Frontal cortex (tissue), 4 donors: ENCODE data around the gene ZNF787. TPM values are rescaled to one million over a fixed set of nuclear protein-coding genes. Genes with fewer than 3 reads are reported as not detected.
A peak's percentile ranks its signal among the peaks of the same experiment; 100 is the strongest.
"Not testable (repeated sequence)": the region's sequence is repeated elsewhere in the genome, so short reads cannot be mapped to it uniquely, and the experiment has no call there.

Experiments
- DNase-seq, 2 donors: peaks; one replicate each; pipeline ENCODE4 v3.0.0; 2012; ENCODE audit warnings: low spot score in 2 of 2
- FAIRE-seq: peaks from 2 replicates; lab custom pipeline; 2012; peaks lifted over from hg19 to GRCh38; lab: Jason Lieb, UNC
- total RNA-seq: library from RNA; depleted of rRNA; stranded (reverse); fragments of >200 nt; gene quantifications from one replicate; pipeline ENCODE4 v1.2.3, GENCODE V29; 2014
- donor health status: control.
- donor health status: control.
- donor health status: control.

Gene ZNF787
- 15.1 TPM for total RNA-seq

DNA sequence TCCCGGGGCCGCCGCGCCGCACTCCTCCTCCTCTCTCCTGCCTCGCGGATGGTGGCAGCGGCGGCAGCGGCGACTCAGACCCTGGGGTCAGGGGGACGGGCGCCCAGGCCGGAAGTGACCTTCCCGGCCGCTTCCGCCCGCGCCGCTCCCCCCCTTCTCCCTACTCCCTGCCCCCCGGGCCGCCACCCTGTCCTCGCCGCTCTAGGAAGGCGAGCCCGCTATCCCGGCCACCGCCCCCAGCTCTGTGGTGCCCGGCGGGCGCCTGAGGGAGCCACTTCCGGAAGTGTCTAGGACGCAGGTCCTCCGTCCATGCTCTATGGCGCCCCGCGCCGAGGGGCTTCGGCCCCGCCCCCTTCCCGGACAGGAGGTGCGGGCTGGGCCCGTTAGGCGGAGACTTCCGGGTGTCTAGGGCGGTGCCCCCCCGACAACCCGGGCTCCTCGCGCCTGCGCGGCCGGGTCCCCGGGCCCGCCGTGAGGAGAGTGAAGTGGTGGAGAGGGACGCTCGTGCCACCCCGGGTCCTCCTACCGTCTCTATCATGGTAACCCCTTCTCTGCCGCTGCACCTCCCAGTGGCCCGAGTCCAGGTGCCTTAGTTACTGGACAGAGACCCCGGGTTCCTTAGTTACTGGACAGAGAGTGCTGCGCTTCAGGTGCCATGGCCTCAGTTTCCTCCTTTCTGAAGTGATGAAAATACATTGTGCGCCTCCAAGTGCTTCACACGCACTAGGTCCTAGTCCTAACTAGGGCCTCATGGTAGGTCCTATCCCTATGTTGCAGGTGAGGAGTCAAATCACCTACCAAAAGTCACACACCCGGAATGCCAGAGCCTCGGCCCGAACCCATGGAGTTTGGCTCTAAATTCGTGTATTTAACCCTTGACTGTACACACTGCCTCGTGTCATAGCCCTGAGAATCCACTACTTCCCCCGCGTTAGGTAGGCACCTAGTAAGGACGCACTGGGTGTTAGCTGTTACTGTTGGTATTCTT is at the start of gene ZNF787:
Gene ZNF787, minus strand, starts transcription at position 116 of the 988 bp plus-strand sequence. CDS start 18,078 bp downstream, outside the sequence.
- FAIRE-seq = no peak
- DNase-seq = peak; percentile 97 to 98

GRCh38 chr19:56170261-56170660 is 49.2 kb upstream of the ZNF787 start:
- FAIRE-seq = no peak
- DNase-seq = no peak

GRCh38 chr19:56167064-56167578 is 46.0 kb upstream of the ZNF787 start:
- DNase-seq = no peak
- FAIRE-seq = no peak

DNA sequence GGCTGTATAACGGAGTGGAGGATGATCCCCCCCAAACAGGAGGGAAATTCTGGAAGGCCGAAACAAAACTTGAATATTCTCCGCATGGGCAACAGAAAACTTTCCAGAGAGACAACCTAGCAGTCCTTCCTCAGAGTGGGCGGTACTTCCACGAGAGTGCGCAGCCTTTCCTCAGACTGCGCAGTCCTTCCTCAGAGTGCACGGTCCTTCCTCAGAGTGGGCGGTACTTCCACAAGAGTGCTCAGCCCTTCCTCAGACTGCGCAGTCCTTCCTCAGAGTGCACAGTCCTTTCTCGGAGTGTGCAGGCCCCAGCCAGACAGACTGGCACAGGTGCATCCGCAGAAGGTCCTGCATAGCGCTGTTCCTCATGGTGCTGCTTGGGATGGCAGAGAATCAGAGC is 42.0 kb upstream of the ZNF787 start:
- FAIRE-seq = no peak
- DNase-seq = no peak

GRCh38 chr19:56162258-56162657 is 41.2 kb upstream of the ZNF787 start:
- no peak for FAIRE-seq
- no peak for DNase-seq

DNA sequence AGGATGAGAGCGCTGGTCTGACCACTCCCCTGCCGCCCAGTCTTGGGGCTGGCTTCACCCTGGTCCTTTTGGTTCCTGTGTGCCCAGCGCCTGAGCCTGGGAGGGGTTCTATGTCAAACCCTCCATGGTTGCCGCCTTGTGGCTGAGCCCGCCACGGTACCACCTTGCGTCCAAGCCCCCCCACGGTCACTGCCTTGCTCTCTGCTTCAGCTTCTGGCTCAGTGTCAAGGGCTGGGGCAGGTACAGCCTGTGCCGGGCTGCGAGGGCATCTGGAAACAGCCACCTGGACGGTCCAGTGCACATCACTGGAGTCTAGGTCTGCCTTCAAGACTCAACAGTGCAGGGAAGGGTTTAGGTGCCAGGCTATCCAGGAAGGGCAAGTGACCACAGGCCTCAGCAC is 40.4 kb upstream of the ZNF787 start:
- DNase-seq (no peak), FAIRE-seq (no peak)

GRCh38 chr19:56159622-56160271 is 38.7 kb upstream of the ZNF787 start:
- FAIRE-seq = no peak
- no peak for DNase-seq

GRCh38 chr19:56159009-56159559 is 38.0 kb upstream of the ZNF787 start:
- DNase-seq (no peak), FAIRE-seq (no peak)

DNA sequence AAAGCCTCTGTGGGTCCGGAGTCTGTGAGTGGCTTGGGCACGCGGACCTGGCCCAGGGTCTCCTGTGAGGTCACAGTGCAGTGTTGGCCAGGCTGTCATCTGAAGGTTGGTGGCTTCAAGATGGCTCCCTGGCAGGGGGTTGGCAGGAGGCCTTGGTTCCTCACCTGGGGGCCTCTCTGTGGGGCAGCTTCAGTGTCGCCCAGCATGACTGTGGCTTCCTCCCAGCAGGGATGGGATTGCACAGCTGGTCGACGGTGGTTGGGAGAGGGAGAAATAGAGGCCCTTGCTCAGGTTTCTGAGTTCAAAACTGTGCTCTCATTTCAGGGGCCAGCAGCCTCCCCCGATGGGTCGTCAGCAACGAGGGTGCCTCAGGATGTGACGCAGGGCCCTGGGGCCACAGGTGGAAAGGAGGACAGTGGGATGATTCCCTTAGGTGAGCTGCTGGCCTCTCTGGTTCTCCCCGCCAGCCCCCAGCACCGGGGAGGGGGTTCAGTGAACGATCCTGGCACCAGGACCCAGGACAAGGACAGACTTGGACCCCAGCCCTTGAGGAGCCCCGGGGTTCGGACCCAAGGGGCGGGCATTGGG is 37.2 kb upstream of the ZNF787 start:
- no peak for DNase-seq
- FAIRE-seq = no peak

- FAIRE-seq = no peak
Observed at GRCh38 chr19:56156768-56157167, 35.7 kb upstream of the ZNF787 start.

DNA sequence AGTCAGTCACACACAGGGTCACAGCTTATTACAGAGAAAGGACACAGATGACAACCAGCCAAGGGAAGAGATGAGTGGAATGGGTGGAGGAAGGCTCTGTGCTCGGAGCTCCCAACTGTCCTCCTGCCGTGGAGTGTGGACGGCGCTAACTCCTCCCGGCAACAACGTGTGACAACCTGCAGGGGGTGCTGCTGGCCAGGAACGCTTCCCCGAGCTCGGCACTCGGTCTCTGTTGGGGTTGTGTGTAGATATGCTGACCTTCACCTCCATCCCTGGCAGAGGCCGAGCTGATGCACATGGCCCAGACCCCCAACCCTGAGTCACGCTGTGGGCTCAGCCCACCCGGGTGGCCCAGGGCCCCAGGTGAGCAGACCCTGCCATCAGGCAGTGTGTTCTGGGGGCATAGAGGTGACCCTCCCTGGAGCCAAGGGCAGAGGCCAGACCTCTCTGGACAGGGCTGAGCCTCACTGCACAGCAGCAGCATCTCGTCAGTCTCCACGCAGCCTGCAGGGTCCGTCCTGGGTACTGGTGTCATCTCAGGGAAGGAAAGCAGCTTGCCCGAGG is 34.1 kb upstream of the ZNF787 start:
- FAIRE-seq (no peak), DNase-seq (no peak)

More at GRCh38 chr19:56156768-56157167, 35.7 kb upstream of the ZNF787 start:
- no peak for DNase-seq

DNA sequence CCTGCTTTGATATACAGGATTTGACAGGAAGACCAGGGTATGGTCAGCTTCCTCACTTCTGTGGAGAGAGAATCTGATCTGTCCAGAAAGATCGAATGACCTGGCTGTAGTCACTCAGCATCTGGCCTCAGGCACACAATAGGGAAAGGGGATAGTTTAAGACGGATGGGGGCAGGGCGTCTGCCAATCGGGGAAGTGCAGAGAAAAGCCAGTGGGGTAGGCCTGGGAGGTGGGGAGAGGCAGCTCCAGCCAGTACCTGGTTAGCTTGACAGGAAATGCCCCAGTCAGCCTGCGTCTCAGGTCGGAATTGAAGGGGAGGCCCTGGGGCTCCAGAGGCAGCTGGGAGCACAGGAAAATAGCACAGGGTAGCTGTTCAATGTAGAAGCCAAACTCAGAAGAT is 32.4 kb upstream of the ZNF787 start:
- FAIRE-seq (no peak), DNase-seq (no peak)

- FAIRE-seq (no peak), DNase-seq (no peak)
Observed at GRCh38 chr19:56152644-56153043, 31.5 kb upstream of the ZNF787 start.

DNA sequence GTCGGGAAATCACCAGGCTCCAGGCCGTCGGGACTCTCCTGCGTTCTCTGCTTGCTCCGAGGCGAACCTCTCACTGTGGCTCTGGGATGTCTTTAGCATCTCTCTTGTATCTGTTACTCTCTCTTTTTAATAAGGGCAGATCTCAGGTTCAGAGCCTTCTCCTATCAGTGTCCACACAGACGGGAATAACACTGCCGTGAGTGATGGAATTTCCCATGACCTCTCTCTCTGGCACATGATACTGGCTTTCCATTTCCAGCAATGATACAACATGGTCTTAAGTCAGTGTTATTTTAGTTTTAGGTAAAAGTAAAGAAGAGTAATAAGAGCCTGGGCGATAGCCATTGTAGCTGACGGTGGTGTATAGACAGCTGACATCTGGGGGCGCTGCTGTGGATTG is 29.3 kb upstream of the ZNF787 start:
- FAIRE-seq (no peak), DNase-seq (no peak)

- DNase-seq (no peak), FAIRE-seq (no peak)
Observed at GRCh38 chr19:56149656-56150038, 28.6 kb upstream of the ZNF787 start.

DNA sequence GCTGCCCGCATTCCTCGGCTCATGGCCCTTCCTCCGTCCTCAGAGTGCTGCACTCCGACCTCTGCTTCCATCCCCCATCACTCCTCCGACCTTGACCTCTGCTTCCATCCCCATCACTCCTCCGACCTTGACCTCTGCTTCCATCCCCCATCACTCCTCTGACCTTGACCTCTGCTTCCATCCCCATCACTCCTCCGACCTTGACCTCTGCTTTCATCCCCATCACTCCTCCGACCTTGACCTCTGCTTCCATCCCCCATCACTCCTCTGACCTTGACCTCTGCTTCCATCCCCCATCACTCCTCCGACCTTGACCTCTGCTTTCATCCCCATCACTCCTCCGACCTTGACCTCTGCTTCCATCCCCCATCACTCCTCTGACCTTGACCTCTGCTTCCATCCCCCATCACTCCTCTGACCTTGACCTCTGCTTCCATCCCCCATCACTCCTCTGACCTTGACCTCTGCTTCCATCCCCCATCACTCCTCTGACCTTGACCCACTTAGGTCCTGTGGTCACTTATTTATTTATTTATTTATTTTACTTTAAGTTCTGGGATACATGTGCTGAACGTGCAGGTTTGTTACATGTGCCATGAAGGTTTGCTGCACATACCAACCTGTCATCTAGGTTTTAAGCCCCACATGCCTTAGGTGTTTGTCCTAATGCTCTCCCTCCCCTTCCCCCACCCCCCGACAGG is 28.0 kb upstream of the ZNF787 start:
- not testable (repeated sequence) for DNase-seq, FAIRE-seq

GRCh38 chr19:56148096-56148495 is 27.0 kb upstream of the ZNF787 start:
- DNase-seq = no peak
- no peak for FAIRE-seq

DNA sequence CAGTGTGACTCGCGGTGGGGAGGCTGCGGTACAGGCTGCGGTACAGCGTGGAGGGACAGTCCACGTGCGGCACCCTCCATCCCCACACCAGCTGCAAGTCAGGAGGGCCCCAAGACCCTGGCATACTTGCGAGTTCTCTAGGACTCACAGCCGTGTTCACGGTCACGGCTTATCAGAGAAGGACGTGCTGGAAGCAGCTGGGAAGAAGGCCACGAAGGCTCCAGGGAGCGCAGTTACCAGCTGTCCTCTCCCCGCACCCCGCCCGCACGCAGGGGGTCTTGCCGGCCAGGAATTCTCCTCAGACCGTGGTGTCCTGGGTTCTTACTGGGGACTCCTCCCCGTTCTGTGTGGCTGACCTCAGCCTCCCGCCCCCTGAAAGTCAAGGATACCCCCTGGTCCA is 26.2 kb upstream of the ZNF787 start:
- DNase-seq (no peak), FAIRE-seq (no peak)

DNA sequence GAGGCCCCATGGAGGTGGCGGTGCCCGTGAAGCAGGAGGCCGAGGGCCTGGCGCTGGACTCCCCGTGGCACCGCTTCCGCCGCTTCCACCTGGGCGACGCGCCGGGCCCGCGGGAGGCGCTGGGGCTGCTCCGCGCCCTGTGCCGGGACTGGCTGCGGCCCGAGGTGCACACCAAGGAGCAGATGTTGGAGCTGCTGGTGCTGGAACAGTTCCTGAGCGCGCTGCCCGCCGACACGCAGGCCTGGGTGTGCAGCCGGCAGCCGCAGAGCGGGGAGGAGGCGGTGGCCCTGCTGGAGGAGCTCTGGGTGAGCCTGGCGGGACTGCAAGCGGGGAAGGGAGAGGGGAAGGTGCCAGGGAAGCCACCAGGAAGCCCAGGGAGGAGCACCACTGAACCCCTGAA is 25.8 kb upstream of the ZNF787 start:
- DNase-seq (no peak), FAIRE-seq (no peak)
